Hippocampal formation (tissue), 2 donors: ENCODE measurements around the gene GPC6.

Source experiments
- DNase-seq, 2 donors: peaks; one replicate each; lab custom pipeline; 2025; lab: John Stamatoyannopoulos, UW

Gene GPC6

DNA sequence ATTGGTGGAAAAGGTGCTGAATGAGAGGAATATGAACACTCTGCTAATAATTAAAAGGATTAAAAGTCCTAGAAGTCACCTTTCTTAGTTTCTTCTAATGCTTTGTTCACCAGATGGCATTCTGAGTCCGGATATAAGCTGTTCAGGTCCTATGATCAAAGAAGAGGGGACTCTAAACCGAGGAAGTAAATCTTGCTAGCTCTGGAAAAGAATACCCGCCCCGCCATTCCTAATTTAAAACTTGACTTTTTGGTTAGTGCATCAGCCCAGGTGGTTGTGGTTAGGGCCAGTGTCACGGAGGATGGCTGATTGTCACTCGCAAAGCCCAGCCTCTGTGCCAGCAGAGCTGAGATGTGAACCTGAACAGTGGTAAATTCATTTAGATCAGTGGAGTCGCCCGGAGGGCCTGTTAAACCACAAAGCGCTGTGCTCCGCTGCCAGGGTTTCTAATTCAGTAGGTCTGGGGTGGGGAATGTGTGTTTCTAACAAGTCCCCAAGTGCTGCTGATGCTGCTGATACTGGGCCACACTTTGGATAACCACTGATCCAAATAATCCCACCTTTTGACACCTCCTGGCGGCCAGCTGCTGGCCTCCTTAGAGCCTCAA lies 827.5 kb downstream of the GPC6 start:
- no peak for DNase-seq

DNA sequence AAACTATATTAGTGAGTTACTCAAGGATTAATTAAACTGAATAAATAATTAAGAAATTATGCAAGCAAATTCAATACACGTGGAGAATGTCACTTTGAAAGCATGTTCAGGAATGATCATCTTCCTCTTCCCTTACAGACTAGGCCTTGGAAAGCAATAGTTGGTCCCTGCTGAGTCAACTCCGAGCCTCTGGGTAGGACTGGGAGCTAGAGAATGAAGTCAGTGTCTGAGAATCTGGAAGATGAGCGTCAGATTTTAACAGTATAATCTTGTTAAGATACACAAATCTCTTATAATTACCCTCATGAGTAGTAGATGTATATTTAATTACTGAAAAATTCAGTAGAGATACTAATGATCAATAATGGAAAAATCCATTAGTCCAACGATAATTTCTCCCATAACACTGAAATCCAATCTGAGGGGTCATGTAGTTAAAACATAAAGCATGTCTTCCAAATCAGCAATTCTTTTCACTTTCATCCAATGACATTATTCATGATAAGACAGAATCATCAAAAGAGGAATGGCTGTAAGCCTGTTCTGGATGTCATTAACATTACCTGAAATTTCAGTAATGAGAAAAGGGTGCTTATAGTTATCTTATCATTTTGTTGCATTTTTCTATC lies 829.9 kb downstream of the GPC6 start:
- no peak for DNase-seq

DNA sequence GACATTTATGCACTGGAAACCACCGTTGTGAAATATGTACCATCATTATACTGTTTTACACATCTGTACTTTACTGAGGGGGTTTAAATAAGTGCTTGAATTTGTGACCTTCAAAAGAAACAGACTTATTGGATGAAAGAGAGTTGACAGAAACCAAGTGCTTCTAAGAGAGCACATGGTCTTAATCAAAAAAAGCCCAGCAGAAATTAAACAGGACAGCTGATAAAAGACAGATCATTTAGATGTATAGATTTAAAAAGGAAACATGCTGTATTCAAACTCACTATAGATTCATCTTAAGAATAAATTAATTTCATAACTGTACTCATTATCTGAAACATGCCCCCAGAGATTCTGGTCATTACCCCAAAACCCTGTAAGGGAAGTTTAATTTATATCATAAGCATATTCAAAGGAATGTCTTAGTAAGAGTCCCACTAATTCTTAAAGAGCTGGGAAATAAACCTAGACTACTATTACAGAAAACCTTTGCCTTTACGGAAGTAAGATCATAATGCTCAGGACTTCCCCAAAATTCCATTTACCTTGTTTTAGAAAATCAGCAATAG lies 831.1 kb downstream of the GPC6 start:
- DNase-seq: no peak

GRCh38 chr13:94058821-94059360 lies 832.3 kb downstream of the GPC6 start:
- DNase-seq: no peak

DNA sequence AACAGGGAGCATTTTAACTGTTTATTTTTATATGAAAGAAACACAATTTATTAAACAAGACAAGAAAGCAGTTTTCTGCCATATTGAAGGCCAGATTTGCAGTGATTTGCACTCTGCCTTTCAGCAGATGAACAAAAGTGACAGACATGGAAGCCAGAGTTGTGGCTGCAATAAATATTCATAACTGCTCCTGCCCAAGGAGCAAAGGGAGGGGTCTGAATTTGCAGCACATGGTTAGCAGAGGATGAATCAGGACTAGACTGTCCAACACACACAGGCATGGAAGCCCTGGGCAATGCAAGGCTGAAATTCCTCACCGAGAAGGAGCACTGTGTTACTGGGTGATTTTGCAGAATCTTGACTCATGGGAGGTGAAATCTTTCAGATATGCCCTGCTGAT lies 834.7 kb downstream of the GPC6 start:
- no peak for DNase-seq

DNA sequence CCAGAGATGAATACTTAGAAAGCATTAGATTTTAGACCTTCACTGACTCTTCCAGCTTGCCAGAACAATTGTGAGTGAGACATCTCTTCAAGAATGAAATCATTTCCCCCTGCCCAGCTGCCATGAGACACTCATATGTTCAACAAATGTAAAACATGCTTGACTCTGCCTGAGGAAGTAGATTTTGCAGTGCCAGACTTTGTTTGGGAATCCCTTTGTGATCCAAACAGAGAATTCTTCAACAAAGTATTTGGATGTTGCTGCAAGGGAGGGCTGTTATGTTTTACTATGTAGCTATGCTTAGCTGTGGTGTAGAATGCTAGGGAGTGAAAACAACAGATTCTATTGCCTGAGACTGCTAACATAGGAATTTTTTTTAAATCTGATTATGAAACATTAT lies 836.5 kb downstream of the GPC6 start:
- no peak for DNase-seq

GRCh38 chr13:94063848-94064247 lies 837.2 kb downstream of the GPC6 start:
- DNase-seq: no peak

DNA sequence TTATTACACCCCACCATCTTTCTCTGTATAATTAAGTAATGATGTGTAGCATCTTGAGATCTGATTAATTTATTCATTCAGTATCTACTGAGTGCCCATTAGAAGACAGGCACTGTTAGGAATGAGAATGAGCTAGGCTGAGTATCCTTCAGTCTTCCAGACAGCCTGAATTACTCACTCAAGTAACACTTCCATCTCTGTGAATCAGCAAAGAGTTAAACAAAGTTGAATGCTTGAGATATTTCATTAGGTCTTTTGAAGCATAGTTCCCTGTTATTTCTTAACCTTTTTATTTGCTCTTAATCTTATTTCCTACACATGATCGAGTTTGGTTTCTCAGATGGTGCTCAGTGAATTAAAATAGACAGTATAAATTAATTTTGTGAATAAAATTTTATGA lies 839.1 kb downstream of the GPC6 start:
- DNase-seq: no peak

GRCh38 chr13:94073007-94073744 lies 846.6 kb downstream of the GPC6 start:
- no peak for DNase-seq

DNA sequence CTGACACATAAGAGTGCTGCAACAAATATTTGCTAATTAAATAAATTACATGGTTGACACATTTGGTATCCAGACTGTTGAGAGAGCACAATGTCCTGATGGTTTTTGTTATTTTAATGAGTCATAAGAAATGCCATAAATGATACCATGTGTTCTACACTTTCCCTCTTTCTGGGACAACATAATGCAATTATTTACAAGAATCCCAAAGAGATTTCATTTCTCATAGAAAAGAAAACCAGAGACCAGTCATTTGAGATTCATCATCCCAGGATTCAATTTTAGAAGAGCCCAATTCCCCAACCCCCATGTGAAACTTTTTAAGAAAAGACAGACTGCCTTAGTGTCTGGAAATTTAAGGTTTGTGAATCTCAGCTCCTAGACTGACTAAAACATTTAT lies 853.3 kb downstream of the GPC6 start:
- DNase-seq: no peak

GRCh38 chr13:94080527-94080926 lies 853.9 kb downstream of the GPC6 start:
- DNase-seq: no peak

DNA sequence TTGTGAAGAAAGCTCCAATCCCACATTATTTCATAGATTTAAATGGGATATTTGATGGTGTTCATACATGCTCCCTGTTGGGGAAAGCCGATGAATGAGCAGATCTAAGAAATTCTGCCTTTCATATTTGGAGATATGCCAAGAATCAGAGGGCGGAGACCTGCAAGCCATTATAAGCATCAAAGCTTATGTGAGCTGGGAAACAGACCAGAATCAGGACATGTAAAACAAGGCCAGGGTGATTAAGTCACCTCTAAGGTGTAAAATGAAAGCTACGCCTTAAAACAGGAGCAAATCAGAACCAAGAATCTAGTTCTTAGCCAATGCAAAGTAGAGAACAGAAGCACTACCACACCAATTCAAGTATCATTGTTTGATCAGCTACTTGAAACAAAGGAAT lies 860.5 kb downstream of the GPC6 start:
- DNase-seq: no peak

GRCh38 chr13:94088742-94089141 lies 862.1 kb downstream of the GPC6 start:
- no peak for DNase-seq

DNA sequence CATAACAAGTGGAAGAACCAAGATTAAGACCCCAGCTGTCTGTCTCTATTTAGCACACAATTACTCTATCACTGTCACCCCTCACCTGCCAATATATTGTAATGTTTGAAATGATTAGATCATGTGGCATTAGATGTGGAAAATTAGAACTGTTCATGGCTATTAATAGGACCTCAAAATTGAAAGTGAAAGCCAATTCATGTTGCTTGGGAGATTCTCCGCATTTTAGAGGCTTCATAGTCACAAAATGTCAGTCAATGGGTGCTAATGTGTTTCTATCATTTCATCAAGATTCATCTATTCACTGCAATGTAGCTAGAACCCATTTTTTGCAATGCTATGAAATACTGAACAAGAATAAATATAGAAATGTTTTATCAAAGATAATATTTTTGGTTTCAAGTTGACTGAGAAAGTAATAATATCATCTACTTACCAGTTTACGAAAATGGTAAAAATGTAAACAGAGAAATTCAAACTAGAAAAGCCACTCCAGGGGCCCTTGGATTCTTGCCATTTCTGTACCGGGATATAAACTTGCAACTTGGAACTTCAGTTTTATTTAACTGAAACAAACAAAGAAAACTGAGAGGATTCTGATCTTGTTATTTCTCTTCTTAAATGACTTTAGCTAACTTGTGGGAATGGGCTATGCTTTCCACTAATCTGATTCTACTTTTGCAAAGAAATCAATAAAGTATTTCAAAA lies 864.3 kb downstream of the GPC6 start:
- no peak for DNase-seq

- no peak for DNase-seq
Observed at GRCh38 chr13:94093652-94094315, 867.2 kb downstream of the GPC6 start.

DNA sequence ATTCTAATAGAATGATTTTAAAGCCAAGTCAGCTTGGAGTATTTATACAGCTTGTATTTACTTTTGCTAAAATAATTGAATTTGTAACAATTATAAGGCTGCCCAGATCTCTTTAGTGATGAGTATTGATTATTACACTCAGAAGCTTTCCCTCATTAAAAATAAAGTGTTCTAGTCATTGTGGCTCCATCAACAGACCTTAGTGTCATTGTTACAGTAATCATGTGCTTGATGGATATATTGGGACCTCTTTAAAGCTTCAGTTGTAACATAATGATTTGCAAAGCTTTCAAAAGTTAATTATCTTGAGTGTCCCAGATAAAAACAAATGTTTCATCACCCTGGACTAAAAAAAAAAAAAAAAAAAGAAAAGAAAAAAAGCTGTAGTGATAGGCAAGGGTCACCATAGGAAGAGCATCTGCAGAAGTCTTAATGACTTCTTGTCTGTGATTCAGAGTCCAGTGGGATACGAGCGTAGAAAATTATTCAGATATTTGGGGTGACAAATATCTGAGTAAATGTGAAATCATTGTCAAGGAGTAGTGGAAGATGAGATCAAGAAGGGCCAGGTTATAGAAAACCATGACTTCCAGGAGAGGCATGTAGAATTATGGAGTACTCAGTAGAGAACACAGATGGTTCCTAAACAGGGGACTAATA lies 883.2 kb downstream of the GPC6 start:
- DNase-seq: no peak

- DNase-seq: no peak
Observed at GRCh38 chr13:94112227-94112626, 885.6 kb downstream of the GPC6 start.

DNA sequence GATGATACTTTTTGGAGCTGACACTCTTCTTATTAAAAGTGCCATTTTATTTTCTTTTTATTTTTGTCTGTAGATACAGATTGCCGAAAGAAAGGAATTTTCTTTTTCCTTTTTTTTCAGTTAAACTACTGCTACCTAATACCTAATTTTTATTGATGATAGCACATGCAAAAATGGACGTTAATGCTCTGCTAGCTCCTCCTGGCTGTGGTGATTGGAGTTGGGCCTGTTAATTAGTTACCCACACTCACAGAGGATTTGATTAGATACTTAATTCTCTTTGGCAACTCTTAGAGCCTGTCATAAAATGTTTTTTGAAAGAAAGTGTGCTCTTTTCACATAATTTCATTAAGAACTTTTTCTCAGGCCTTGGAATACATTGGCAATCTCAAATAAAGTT lies 886.1 kb downstream of the GPC6 start:
- DNase-seq: no peak

GRCh38 chr13:94113245-94113644 lies 886.6 kb downstream of the GPC6 start:
- DNase-seq: no peak

DNA sequence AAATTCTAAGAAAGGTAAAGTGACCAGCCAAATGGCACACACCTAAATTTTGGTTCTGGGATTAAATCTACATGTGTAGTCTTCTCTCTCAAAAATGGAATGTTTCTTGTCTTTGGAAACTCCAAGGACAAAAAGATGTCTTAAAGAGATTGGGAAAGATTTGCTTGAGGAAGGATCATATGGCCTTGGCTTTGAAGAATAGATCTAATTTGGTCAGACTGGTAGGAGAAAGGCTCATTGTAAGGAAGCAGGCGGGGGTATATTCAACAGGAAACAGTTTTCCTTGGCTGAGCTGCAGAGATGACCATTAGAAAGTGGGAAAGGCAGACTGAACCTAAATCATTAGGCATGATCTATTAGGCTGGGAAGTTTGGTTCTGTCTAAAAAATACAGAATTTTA lies 887.6 kb downstream of the GPC6 start:
- DNase-seq: no peak

- no peak for DNase-seq
Observed at GRCh38 chr13:94115054-94115453, 888.4 kb downstream of the GPC6 start.
